DMS53 (cell line): ENCODE measurements around the gene MIPEP.

Experiments used
- DNase-seq: peaks from one replicate; lab custom pipeline; 2025; lab: John Stamatoyannopoulos, UW

MIPEP gene

GRCh38 chr13:23852351-23852750 is 36.8 kb downstream of the MIPEP start:
- DNase-seq: no peak

DNA sequence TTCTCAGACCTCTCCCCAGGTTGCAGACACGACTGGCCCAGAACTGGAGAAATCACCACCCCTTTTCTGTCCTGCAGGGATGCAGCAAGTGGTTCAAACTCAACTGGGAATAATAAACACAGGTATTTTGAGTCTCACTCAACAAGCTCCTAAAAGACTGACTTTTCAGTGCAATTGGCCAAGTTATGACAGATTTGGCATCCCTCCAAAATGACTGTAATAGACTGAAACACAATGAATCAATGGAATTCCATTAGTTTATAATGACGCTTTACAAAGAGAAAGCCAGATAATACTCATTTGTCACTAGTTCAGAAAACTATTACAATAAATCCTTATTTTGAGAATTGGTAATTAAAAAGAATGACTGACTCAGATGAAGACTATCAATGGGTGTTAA is 38.1 kb downstream of the MIPEP start:
- no peak for DNase-seq

GRCh38 chr13:23850134-23850533 is 39.1 kb downstream of the MIPEP start:
- no peak for DNase-seq

GRCh38 chr13:23849670-23850069 is 39.5 kb downstream of the MIPEP start:
- DNase-seq: no peak

DNA sequence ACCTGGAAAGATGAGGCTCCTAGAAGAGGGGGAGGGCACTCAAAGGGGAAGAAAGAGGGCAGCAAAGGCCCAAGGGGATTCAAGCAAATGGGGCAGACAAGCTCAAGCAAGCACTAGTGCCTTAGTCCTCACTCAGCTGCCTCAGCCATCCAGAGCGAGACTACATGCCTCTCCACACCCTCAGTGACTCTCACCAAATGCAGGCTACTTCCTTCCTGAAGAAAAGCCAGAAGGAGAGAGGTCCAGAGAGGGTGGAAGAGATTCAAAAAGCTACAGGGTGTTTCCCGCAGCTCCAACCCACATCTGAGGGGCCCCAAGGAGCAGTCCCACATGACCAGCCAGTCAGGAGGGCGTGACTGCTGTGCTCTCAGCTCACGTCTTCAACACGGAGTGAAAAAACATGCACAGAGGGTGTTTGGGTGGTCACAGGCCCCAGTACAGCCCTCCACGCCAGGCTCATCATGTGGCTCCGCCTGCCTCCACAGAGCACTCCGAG is 40.5 kb downstream of the MIPEP start:
- DNase-seq: no peak

GRCh38 chr13:23848019-23848418 is 41.2 kb downstream of the MIPEP start:
- DNase-seq: no peak

GRCh38 chr13:23847497-23847896 is 41.7 kb downstream of the MIPEP start:
- DNase-seq: no peak

DNA sequence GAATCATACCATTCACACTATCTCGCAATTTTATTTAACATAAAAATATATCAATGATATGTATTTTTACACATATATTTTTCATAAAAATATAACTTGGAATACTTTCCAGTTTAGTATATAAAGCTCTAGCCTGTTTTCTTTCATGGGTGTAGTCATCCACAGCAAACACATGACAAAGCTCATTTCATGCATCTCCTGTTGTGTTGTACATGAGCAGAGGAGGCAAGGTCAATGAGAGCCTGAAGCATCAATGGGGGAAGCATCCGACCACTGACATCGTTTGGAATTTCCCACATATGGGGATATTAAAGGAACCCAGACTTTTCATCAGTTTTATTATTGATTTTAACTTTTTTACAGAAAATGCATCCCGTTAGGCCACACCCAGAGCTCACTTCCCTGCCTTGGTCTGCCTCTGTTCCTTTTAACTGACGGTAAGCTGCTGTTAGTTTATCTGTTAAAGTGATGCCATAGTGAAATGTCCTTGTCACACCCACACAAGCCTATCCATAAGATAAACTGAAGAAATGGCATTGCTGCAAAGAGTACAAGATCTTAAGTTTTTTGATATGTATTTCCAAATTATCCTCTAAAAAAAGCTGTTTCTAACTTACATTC is 44.0 kb downstream of the MIPEP start:
- no peak for DNase-seq

GRCh38 chr13:23844132-23844531 is 45.1 kb downstream of the MIPEP start:
- no peak for DNase-seq

GRCh38 chr13:23843436-23843835 is 45.8 kb downstream of the MIPEP start:
- DNase-seq: no peak

DNA sequence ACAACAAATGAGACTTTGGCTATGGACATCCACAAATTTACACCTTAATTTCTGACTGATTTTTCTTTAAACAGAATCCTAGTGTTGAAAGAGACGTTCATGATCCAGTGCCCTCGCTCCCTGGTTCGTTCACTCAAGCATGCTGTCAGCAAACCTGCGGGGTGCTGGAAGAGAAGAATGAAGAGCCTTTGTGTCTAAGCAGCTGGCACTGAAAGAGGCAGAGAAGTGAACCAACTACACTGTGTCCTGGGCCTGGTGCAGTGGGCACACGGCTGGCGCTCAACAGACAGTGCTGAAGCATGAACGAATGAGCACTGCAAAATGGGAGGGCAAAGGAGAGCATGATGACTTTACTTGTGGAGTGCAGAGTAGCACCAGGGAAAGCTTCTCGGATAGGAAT is 46.8 kb downstream of the MIPEP start:
- no peak for DNase-seq

- DNase-seq: no peak
These were observed 55.2 kb downstream of the MIPEP start for GRCh38 chr13:23833733-23834611.

GRCh38 chr13:23828866-23829265 is 60.3 kb downstream of the MIPEP start:
- DNase-seq: no peak

GRCh38 chr13:23828086-23828485 is 61.1 kb downstream of the MIPEP start:
- DNase-seq: peak; percentile 17

DNA sequence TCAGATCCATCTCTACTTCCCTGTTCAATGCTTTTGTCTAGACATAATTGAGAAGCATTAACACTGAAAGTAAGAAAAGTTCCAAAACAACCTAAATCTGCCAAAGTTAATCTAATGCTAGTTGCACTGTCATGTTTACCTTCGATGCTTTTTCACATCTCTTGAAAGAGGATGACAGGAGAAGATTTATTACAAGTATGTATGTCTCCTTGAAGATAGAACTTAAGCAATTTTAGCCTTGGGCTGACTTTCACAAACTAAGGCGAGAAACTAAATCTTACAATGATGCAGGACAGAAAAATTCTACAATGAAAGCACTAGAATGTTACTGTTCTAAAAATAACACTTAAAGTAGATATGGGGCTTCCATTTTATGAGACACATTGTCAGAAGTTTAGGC is 64.0 kb downstream of the MIPEP start:
- DNase-seq: no peak

DNA sequence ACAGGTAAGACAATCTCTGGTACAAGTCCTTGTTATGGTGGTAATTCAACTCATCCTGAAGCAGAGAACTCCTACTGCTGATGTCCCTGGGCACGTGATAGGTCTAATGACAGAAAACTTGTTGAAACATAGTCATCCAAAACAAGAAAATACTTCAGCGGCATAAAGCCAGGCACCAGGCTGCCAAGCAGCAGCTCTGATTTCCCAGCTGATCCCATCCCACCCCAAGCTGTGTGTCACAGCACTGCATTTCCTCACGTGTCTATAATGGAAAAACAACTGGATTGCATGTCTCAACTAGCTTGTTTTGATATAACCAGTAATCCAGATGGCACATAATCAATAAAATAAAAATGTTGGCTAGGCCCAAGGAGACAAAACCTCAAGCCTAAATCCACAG is 64.8 kb downstream of the MIPEP start:
- no peak for DNase-seq

DNA sequence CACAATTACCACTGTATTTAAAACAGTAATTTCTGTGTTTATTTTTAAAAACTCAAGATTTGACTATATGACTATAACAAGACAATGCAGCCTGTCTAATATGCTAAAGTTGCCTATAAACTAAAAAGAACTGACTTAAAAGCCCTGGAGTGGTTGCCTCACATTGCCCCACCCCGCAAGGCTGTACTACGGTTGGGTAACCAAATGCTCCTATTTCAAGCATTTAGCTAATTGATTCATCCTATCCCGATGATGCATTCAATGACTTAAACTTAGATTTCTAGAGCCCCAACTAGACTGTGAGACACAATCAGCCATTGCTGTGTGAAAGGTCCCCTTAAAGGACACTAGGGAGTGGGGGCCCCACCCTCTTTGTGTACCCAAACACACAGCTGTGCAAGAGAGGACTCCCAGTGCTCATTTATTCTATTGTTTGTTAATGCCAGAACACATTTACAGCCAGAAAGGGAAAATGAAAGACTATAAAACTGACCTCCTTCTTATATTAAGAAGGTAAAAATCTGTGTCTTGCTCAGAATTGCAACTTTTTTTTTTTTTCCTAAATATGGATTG is 66.9 kb downstream of the MIPEP start:
- no peak for DNase-seq

DNA sequence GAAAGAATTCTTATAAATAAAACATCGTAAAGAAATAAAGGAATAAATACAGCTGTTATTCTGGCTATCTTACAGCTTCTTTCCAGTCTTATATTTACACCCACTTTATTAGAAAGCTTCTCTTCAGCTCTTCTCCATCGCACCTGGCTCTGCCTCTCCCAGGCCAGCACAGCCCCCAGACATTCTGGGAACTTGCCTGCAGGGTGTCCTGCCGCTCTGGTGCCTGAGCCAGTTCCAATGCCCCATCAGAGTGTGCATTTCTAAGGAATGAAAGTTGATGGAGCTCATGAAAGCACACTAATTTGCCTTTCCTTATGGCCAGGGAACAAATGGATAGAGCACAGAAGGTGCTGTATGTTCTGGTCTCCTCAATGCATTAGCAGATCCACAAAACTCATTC is 68.7 kb downstream of the MIPEP start:
- no peak for DNase-seq

- no peak for DNase-seq
These were observed 71.4 kb downstream of the MIPEP start for GRCh38 chr13:23817830-23818229.

- no peak for DNase-seq
These were observed 72.1 kb downstream of the MIPEP start for GRCh38 chr13:23817136-23817535.

DNA sequence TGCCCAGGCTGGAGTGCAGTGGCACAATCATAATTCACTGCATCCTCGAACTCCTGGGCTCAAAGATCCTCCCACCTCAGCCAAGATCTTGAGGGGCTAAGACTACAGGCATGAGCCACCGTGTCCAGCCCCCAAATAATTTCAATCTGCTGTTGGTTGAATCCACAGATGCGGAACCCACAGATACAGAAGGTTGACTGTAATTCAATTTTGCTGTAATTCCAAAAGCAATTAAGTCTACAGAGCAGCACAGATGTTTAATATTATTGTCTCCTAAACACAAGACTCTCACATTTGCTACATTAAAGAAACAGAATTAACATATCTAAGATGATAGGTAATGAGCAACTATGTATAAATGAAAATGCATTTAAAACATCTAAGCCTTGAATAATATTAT is 75.6 kb downstream of the MIPEP start:
- no peak for DNase-seq

DNA sequence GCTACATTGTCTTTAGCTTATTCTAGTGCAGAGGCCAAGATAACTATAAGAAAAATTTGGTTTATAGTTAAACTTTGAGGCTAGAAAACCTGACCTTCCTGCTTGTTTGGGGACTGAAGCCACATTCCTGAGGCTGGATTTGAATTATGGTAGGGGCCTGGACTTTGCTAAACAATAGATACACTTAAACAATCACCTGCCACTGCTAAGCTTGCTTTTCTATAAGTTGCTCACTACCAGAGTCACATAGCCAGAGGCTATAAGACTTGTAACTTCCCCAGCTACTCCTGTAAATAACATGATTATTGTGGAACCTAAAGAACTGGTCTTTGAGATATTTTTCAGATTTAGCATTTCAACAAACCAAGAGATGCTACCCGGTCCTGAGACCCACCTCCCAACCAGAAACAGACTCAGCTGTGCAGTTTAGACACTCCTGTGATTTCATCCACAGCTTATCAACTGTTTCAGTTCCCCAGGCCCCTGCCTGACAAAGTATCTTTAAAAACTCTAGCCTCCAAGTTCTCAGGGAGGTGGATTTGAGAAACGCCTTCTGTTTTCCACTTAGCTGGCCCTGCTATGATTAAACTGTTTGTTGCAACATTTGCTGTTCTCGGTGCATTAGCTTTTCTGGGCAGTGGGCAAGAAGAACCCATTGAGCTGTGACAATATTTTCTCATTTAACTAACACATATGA is 77.7 kb downstream of the MIPEP start:
- DNase-seq: no peak
